Keratinocyte (primary cell): Measurements from ENCODE around the gene MBD3L2. TPM values are rescaled to one million over a fixed set of nuclear protein-coding genes. Genes with fewer than 3 reads are reported as not detected.
A peak's percentile ranks its signal among the peaks of the same experiment; 100 is the strongest.

Experiments
- DNase-seq: peaks from one replicate; pipeline ENCODE4 v3.0.0-alpha.2; 2011; ENCODE audit warnings: low read depth, missing footprints, low spot score
- FAIRE-seq: peaks from 2 replicates; lab custom pipeline; 2011; peaks lifted over from hg19 to GRCh38; lab: Jason Lieb, UNC
- H2AFZ ChIP-seq: 2 replicates; pipeline ENCODE4 v1.6.0; 2012; ENCODE audit warnings: low read length, control low read depth, inconsistent platforms; ENCODE audit not compliant: control insufficient read depth
- H3K27ac ChIP-seq: 2 replicates; pipeline ENCODE4 v1.5.1; 2011; ENCODE audit warnings: low read length; ENCODE audit not compliant: control insufficient read depth, insufficient read depth
- H3K27me3 ChIP-seq: 3 replicates; pipeline ENCODE4 v1.6.0; 2011; ENCODE audit warnings: low read length; ENCODE audit not compliant: control insufficient read depth, insufficient read depth; ENCODE audit errors: extremely low read depth
- H3K36me3 ChIP-seq, 2 experiments: 2 replicates in 1 of 2; 3 replicates in 1 of 2; pipeline ENCODE4 v1.5.1; 2011; ENCODE audit warnings: low read length in 2 of 2, mild to moderate bottlenecking in 1 of 2; ENCODE audit not compliant: control insufficient read depth in 2 of 2, insufficient read depth in 2 of 2; ENCODE audit errors: extremely low read depth in 1 of 2
- H3K4me1 ChIP-seq: 3 replicates; pipeline ENCODE4 v1.5.1; 2011; ENCODE audit warnings: low read length; ENCODE audit not compliant: control insufficient read depth, insufficient read depth; ENCODE audit errors: extremely low read depth
- H3K4me2 ChIP-seq: 3 replicates; pipeline ENCODE4 v1.6.0; 2011; ENCODE audit warnings: low read depth, low read length; ENCODE audit not compliant: control insufficient read depth, insufficient read depth; ENCODE audit errors: extremely low read depth
- H3K4me3 ChIP-seq, 3 experiments: fragments of 200-600 bp in 1 of 3; sonication (generic) in 1 of 3; 2 replicates in 2 of 3; 3 replicates in 1 of 3; pipeline ENCODE4 v1.5.1; 2011 to 2016; ENCODE audit warnings: low read length in 3 of 3, mild to moderate bottlenecking in 3 of 3, control low read depth in 2 of 3, inconsistent platforms in 1 of 3, low read depth in 1 of 3, mixed read lengths in 1 of 3, mixed run types in 1 of 3, moderate library complexity in 1 of 3; ENCODE audit not compliant: control insufficient read depth in 2 of 3, insufficient read depth in 2 of 3; ENCODE audit errors: extremely low read depth in 1 of 3
- H3K79me2 ChIP-seq: 2 replicates; pipeline ENCODE4 v1.6.0; 2012; ENCODE audit warnings: low read length; ENCODE audit not compliant: control insufficient read depth, insufficient read depth
- H3K9ac ChIP-seq: 3 replicates; pipeline ENCODE4 v1.6.0; 2011; ENCODE audit warnings: low read length; ENCODE audit not compliant: control insufficient read depth, insufficient read depth; ENCODE audit errors: extremely low read depth
- H3K9me1 ChIP-seq: 3 replicates; pipeline ENCODE4 v1.6.0; 2011; ENCODE audit warnings: low read length; ENCODE audit not compliant: control insufficient read depth, insufficient read depth; ENCODE audit errors: extremely low read depth
- H3K9me3 ChIP-seq: 2 replicates; pipeline ENCODE4 v1.5.1; 2012; ENCODE audit warnings: low read depth, low read length; ENCODE audit not compliant: control insufficient read depth
- H4K20me1 ChIP-seq: 3 replicates; pipeline ENCODE4 v1.6.0; 2011; ENCODE audit warnings: low read length; ENCODE audit not compliant: control insufficient read depth, insufficient read depth; ENCODE audit errors: extremely low read depth
- CTCF ChIP-seq, 3 experiments: IDR thresholded peaks in 1 of 3; conservative IDR thresholded peaks in 1 of 3; optimal IDR thresholded peaks in 1 of 3; 2 replicates in 2 of 3; 3 replicates in 1 of 3; pipeline versions ENCODE3 to v1.5.1; 2011; ENCODE audit warnings: low read length in 3 of 3, mild to moderate bottlenecking in 3 of 3, moderate library complexity in 2 of 3, control low read depth in 1 of 3, inconsistent platforms in 1 of 3; ENCODE audit not compliant: insufficient read depth in 2 of 3; ENCODE audit errors: extremely low read depth in 1 of 3
- EZH2 ChIP-seq: IDR thresholded peaks from one replicate; pipeline ENCODE4 v1.6.1; 2012; ENCODE audit warnings: inconsistent platforms, mild to moderate bottlenecking, low read length, moderate library complexity
- dilution Hi-C: fragments of 300-500 bp; cut with MboI; formaldehyde crosslinking; loops from one replicate; pipeline ENCODE4 v1.7.0; 2020; ENCODE audit warnings: low sequenced_read_pairs; ENCODE audit not compliant: extremely low pct_ligation_motif_present
- polyA plus RNA-seq, 5 experiments: library from polyadenylated mRNA; depleted of rRNA in 3 of 5; stranded (reverse) in 3 of 5; stranded (forward) in 1 of 5; unstranded in 1 of 5; fragments of >200 nt; gene quantifications; 1 replicate in 1 of 5; 2 replicates in 3 of 5; 3 replicates in 1 of 5; pipeline versions ENCODE4 v1.2.1 to v1.2.3, GENCODE V29; 2011 to 2012; ENCODE audit warnings: missing spikeins in 2 of 5, low read depth in 1 of 5, low replicate concordance in 1 of 5

The MBD3L2 gene
- polyA plus RNA-seq, 1 donor (not counting 4 experiments of a cell fraction or from before 2014, with no cell fraction given): not detected

- no peaks in the 10 kb centered on the region for H3K36me3 ChIP-seq
- no peak overlapping the region for H3K4me2 ChIP-seq
- H4K20me1 ChIP-seq: no peaks in the 10 kb centered on the region
- H3K9ac ChIP-seq: no peak overlapping the region
- no peaks in the 10 kb centered on the region for H3K27me3 ChIP-seq
- TF ChIP-seq EZH2 (no peak), CTCF (optimal IDR thresholded peaks at IDR 0.05 in 1 of 3, IDR thresholded peaks at IDR 0.05 in 1 of 3, conservative IDR thresholded peaks at IDR 0.05 in 1 of 3; ENCODE audit: extremely low read depth in 1 of 3, insufficient read depth in 2 of 3, low read length in 3 of 3) (no peak)
- no peaks in the 10 kb centered on the region for H3K9me1 ChIP-seq
- DNase-seq (no peak), FAIRE-seq (no peak)
- no peaks in the 10 kb centered on the region for H3K9me3 ChIP-seq
- H3K4me3 ChIP-seq: no peak overlapping the region
- H2AFZ ChIP-seq: no peak overlapping the region
- no peaks in the 10 kb centered on the region for H3K4me1 ChIP-seq
- H3K27ac ChIP-seq: no peak overlapping the region
- dilution Hi-C loops: no loop called here
- no peaks in the 10 kb centered on the region for H3K79me2 ChIP-seq
Measured at GRCh38 chr19:7000816-7001215, 48.3 kb upstream of the MBD3L2 start.

- Histone ChIP-seq H3K4me3 (no peak overlapping the region), H3K27me3 (no peaks in the 10 kb centered on the region), H3K36me3 (no peaks in the 10 kb centered on the region), H4K20me1 (no peaks in the 10 kb centered on the region), H3K9ac (no peak overlapping the region), H3K4me1 (no peaks in the 10 kb centered on the region), H3K4me2 (no peak overlapping the region), H3K9me1 (no peaks in the 10 kb centered on the region), H3K79me2 (no peaks in the 10 kb centered on the region), H2AFZ (no peak overlapping the region), H3K27ac (no peak overlapping the region), H3K9me3 (peaks cover 2% of the 10 kb centered on the region)
- dilution Hi-C loops: no loop called here
- no peak for DNase-seq
- no peak for FAIRE-seq
- TF ChIP-seq EZH2 (no peak), CTCF (optimal IDR thresholded peaks at IDR 0.05 in 1 of 3, IDR thresholded peaks at IDR 0.05 in 1 of 3, conservative IDR thresholded peaks at IDR 0.05 in 1 of 3; ENCODE audit: extremely low read depth in 1 of 3, insufficient read depth in 2 of 3, low read length in 3 of 3) (peak in 2 of 3 experiments; percentile 40 to 46)
Measured at GRCh38 chr19:7004313-7004931, 44.7 kb upstream of the MBD3L2 start.
